SK-N-MC (cell line): ENCODE measurements around the gene EIF4EBP3.

Experiments used
- EZH2 ChIP-seq: fragments of 200-600 bp; sonication (generic); IDR thresholded peaks from one replicate; pipeline ENCODE4 v1.6.1; 2017; ENCODE audit warnings: antibody characterized with exemption
- POLR2AphosphoS5 ChIP-seq: IDR thresholded peaks from 2 replicates; pipeline ENCODE4 v1.6.1; 2012; ENCODE audit warnings: mild to moderate bottlenecking, low read depth, low read length, borderline replicate concordance

DNA sequence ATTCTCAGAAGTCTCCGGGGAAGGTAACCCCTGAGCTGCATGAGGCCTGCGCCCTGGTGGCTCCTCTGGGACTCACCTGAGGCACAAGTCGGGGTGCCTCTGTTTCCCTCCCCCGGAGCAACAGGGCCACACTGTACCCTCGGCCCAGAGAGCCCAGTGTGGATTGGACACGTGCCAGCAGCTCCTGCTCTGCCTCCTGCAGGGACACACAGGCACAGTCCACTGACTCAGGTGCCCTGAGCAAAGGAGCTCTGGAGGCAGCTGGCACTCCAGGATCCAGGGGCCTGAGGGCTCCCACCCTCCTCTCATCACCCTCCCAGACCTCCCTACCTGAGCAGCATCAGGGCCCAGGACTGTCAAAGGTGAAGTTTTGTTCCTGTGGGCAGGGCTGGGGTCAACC is 46.7 kb downstream of the EIF4EBP3 start:
- no peak for TF ChIP-seq POLR2AphosphoS5
- no peak for TF ChIP-seq EZH2
